GM10847 (cell line): Measurements from ENCODE around the gene CYP2S1.

Experiments
- POLR2A ChIP-seq: IDR thresholded peaks from 2 replicates; pipeline ENCODE4 v1.6.1; 2011; ENCODE audit not compliant: insufficient read length; ENCODE audit errors: extremely low read depth

CYP2S1 gene

DNA sequence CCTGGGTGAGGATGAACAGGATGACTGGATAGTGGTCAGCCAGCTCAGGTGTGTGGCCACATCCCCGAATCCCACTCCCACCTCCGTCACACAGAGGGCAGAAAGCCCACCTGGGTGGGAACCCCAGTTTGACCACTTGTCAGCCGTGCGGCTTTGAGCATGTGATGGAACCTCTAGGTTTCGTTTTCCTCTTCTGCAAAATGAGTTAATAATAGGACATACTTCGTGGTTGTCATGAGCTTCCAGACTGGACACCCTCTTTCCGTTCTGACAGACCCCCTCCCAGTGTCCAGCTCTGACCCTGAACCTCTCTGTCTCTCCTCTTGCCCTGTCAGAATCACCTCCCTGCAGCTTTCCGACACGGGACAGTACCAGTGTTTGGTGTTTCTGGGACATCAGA is 27.8 kb downstream of the CYP2S1 start:
- TF ChIP-seq POLR2A, result no peak

- TF ChIP-seq POLR2A, result no peak
Measured at GRCh38 chr19:41221514-41222205, 28.6 kb downstream of the CYP2S1 start.

GRCh38 chr19:41222240-41222639 is 29.2 kb downstream of the CYP2S1 start:
- TF ChIP-seq POLR2A, result no peak

GRCh38 chr19:41223431-41224234 is 30.6 kb downstream of the CYP2S1 start:
- no peak for TF ChIP-seq POLR2A

GRCh38 chr19:41224632-41225031 is 31.6 kb downstream of the CYP2S1 start:
- TF ChIP-seq POLR2A, result no peak

- TF ChIP-seq POLR2A, result no peak
Measured at GRCh38 chr19:41225238-41226052, 32.4 kb downstream of the CYP2S1 start.

DNA sequence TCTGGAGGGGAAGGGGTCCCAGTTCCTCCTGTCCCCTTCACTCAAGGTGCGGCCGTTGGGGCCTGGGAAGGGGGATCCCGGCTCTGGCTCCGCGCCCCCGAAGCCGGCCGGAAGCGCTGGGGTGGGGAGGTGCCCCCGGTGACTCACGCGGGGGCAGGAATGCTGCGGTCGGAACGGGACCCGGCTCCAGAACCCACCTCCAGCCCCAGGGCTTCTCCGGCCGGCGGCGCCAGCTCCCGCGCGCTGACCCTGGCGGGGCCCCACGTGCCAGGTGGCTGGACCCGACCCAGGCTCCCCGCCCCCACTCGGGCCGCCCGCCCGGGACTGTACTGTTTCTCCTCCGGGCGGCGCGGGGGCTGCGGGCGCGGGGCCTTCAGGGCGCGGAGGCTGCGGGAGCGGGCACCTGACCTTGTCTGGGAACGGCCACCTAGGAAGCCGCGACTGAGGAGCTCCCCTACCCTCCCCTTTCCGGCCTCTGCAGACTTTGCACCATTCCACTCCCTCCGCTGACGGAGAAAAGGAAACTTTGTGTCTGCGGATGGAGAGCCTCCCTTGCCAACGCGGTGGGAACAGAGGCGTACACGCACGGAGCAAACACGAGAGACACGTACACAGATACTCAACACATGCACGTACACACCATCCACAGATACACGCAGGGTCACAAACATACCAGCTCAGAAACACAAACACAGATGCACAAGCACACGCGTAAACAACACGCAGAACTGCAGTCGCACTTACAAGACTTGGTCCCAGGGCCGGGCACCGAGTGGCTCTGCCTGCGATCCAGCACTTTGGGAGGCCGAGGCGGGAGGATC is 33.2 kb downstream of the CYP2S1 start:
- no peak for TF ChIP-seq POLR2A

- no peak for TF ChIP-seq POLR2A
Measured at GRCh38 chr19:41226874-41227390, 33.9 kb downstream of the CYP2S1 start.

- no peak for TF ChIP-seq POLR2A
Measured at GRCh38 chr19:41228486-41228885, 35.5 kb downstream of the CYP2S1 start.

DNA sequence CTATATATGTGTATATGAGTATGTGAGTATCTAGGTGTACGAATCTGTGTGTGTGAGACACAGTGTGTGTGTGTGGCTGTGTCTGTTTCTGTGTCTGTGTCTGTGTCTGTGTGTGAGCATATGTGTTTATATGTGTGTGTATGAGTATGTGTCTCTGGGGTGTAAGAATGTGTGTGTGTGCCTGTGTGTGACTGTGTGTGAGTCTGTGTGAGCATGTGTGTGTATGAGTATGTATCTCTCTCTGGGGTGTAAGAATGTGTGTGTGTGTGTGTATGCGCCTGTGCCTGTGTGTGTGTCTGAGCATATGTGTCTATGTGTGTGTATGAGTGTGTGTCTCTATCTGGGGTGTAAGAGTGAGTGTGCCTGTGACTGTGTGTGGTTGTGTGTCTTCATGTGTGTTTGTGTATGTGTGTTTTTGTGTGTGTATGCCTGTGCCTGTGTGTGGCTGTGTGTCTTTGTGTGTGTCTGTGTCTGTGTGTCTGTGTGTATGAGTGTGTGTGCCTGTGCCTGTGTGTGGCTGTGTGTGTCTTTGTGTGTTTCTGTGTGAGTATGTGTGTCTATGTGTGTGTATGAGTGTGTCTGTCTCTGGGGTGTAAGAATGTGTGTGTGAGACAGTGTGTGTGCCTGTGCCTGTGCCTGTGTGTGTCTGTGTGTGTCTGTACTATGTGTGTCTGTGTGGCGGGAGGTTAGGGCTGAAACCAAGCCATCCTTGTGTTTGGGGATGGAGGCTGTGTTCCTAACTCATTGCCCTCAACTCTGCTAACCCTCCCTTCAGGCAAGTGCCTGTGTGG is 37.2 kb downstream of the CYP2S1 start:
- no peak for TF ChIP-seq POLR2A

GRCh38 chr19:41232686-41233085 is 39.7 kb downstream of the CYP2S1 start:
- no peak for TF ChIP-seq POLR2A

DNA sequence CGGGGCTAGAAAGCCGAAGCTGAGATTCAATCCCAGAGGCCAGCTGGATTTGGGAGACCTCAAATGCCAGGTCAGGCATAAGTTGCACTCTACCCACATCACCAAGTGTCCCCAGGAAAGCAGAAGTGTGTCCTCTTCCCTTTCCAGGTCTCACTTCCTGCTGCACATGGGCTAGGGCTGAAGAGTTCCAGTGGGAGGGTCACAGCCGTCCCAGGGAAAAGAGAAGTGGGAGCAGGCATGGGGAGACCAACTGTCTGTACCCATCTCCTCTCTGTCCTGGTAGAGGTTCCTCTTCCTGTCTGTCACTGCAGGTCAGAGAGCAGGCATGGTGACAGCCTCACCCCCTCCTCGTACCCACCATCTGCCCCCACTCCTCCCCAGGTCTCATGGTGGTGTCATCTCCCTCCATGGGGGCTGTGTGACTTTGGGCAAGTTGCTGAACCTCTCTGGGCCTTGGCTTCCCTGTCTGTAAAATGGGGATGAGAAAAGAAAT is 40.8 kb downstream of the CYP2S1 start:
- TF ChIP-seq POLR2A, result no peak

GRCh38 chr19:41234512-41235168 is 41.6 kb downstream of the CYP2S1 start:
- TF ChIP-seq POLR2A, result no peak
